GM21447 (cell line): Measurements from ENCODE around the gene FURIN.
"Not testable (repeated sequence)": the region's sequence is repeated elsewhere in the genome, so short reads cannot be mapped to it uniquely, and the experiment has no call there.

Experiments
- ATAC-seq: cut with Tn5 transposase; IDR thresholded peaks from one replicate; pipeline ENCODE4 v1.9.1; 2021; ENCODE audit not compliant: unreplicated experiment

Gene FURIN

GRCh38 chr15:90901175-90902039 lies 33.0 kb downstream of the FURIN start:
- no peak for ATAC-seq

- ATAC-seq: peak; percentile 67
Measured at GRCh38 chr15:90902040-90902839, 33.9 kb downstream of the FURIN start.

GRCh38 chr15:90902840-90903732 lies 34.7 kb downstream of the FURIN start, which contains the start of gene MAN2A2:
Gene MAN2A2 (plus strand): TSS chr15:90903302. CDS start chr15:90904208, 906 bp downstream.
- ATAC-seq: peak; percentile 54

DNA sequence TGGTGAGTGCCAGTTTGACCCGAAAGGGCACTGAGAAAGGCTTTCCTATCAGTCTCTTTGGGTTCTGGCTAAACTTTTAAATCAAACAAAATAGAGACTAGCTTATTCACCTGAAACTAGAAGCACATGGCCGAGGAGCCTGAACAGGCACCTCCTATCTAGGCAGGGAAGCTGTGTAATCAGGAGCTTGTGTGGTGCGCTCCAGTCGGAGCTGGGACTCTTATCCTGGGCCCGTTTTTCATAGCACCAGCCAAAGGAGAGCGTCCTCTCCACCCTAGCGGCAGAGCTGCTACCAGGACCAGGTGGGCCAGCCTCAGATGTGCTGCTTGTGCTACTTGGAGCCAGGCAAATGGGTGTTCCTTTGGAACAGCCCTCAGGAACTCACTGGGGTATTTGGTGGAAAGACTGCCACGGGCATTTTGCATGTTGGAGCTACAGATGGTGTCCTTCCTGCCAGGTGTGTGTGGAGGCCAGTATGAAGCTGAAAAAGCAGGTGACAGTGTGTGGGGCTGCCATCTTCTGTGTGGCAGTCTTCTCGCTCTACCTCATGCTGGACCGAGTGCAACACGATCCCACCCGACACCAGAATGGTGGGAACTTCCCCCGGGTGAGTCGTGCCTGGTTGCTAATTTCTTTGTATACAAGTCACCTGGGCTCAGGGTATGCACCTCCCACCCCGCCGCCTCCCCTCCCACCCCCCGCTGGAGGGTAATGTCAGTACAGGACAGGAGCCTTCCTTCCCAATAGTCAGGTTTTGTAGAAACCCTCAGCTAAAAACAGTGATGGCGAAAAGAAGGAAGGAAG lies 35.5 kb downstream of the FURIN start:
- no peak for ATAC-seq

DNA sequence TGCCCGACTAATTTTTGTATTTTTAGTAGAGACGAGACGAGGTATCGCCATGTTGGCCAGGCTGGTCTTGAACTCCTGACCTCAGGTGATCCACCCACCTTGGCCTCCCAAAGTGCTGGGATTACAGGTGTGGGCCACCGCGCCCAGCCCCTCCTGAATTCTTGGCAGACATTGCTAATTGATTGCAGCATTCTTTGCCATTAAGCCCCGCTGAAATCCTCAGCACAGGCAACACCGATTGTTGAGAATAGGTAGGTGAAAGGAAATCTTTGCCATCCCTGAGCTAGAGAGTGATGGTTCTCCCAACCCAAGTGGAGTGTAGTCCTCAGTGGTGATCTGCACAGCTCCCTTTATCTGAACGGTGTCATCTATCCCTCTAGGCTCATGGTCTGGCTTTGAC lies 36.4 kb downstream of the FURIN start:
- ATAC-seq: no peak

DNA sequence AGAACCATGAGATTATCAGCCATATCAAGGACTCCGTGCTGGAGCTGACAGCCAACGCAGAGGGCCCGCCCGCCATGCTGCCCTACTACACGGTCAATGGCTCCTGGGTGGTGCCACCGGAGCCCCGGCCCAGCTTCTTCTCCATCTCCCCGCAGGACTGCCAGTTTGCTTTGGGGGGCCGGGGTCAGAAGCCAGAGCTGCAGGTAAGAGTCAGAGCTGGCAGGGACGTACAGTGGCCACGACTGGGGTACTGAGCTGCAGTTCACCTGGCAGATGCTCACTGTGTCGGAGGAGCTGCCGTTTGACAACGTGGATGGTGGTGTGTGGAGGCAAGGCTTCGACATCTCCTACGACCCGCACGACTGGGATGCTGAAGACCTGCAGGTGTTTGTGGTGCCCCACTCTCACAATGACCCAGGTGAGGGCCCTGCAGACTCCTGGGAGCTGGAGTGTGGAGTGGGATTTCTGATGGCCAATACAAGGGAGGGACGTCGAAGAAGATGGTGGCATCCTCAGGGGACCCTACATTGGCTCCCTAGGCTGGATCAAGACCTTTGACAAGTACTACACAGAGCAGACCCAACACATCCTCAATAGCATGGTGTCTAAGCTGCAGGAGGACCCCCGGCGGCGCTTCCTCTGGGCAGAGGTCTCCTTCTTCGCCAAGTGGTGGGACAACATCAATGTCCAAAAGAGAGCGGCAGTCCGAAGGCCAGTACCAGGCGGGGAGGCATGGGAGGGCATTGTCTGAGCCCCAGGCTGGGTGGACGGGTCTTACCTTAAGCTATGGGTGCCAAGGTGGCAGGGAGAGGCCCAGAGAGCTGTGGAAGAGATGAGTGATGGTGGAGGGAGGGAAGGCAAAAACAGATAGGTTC lies 37.2 kb downstream of the FURIN start:
- ATAC-seq: no peak

GRCh38 chr15:90906181-90906849 lies 37.9 kb downstream of the FURIN start:
- no peak for ATAC-seq

DNA sequence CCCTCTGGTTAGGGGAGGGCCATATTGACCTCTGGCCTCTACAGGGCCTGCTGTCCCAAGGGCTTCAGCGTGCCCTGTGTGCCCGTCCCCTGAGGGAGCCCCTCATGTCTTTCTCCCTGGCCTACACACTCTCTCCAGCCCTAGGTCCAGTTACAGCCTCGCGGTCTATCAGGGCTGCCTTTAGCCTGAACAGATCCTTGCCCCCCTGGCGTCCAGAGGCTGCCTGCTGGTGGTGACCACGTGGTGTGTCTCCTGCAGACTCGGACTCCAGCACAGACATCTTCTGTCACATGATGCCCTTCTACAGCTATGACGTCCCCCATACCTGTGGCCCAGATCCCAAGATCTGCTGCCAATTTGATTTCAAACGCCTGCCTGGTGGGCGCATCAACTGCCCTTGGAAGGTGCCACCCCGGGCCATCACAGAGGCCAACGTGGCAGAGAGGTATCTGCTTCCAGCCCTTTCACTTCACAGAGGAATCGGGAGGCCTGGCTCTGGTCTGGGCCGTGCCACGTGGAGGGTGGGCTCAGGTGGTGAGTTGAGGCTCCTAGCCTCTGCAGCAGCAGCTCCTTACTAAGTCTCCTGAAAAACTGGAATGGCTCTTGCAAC lies 38.8 kb downstream of the FURIN start:
- ATAC-seq: no peak

- no peak for ATAC-seq
Measured at GRCh38 chr15:90907838-90908507, 39.6 kb downstream of the FURIN start.

DNA sequence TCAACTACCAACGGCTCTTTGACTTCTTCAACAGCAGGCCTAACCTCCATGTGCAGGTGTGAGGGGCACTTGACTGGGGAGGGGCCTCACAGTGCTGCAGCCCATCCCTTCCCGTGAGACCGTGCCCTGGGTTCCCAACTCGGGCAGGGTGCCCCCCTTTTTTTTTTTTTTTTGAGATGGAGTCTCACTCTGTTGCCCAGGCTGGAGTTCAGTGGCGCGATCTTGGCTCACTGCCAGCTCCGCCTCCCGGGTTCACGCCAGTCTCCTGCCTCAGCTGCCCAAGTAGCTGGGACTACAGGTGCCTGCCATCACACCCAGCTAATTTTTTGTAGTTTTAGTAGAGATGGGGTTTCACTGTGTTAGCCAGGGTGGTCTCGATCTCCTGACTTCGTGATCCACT lies 41.1 kb downstream of the FURIN start:
- ATAC-seq: not testable (repeated sequence)

GRCh38 chr15:90909976-90910375 lies 41.6 kb downstream of the FURIN start:
- no peak for ATAC-seq

GRCh38 chr15:90910441-90911301 lies 42.3 kb downstream of the FURIN start:
- ATAC-seq: no peak

GRCh38 chr15:90911302-90911623 lies 42.9 kb downstream of the FURIN start:
- no peak for ATAC-seq

GRCh38 chr15:90911906-90912769 lies 43.8 kb downstream of the FURIN start:
- no peak for ATAC-seq

- ATAC-seq: no peak
Measured at GRCh38 chr15:90912770-90913075, 44.3 kb downstream of the FURIN start.

DNA sequence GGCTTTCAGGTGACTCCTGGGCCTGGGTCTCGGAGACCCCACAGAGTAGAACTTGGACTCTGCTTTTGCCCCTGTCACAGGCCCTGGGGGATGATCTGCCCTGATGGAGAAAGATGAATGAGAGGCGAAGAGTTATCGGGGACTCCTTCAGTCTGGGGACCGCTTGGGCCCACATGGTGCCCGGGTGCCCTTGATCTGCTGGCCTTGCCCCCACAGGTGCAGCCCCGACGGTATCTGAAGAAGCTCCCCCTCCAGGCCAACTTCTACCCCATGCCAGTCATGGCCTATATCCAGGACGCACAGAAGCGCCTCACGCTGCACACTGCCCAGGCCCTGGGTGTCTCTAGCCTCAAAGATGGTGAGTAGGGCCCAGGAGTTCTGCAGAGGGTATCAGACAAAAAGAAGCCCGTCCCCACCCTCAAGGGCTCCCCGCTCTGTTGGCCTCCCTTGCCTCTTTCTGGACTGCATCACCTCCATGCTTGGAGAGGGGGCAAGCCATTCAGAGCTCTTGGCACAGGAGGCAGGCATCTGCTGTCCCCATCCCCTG lies 45.1 kb downstream of the FURIN start:
- ATAC-seq: no peak
